ENCODE results near the gene GUK1.

The GUK1 gene, protein sequence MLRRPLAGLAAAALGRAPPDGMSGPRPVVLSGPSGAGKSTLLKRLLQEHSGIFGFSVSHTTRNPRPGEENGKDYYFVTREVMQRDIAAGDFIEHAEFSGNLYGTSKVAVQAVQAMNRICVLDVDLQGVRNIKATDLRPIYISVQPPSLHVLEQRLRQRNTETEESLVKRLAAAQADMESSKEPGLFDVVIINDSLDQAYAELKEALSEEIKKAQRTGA

DNA sequence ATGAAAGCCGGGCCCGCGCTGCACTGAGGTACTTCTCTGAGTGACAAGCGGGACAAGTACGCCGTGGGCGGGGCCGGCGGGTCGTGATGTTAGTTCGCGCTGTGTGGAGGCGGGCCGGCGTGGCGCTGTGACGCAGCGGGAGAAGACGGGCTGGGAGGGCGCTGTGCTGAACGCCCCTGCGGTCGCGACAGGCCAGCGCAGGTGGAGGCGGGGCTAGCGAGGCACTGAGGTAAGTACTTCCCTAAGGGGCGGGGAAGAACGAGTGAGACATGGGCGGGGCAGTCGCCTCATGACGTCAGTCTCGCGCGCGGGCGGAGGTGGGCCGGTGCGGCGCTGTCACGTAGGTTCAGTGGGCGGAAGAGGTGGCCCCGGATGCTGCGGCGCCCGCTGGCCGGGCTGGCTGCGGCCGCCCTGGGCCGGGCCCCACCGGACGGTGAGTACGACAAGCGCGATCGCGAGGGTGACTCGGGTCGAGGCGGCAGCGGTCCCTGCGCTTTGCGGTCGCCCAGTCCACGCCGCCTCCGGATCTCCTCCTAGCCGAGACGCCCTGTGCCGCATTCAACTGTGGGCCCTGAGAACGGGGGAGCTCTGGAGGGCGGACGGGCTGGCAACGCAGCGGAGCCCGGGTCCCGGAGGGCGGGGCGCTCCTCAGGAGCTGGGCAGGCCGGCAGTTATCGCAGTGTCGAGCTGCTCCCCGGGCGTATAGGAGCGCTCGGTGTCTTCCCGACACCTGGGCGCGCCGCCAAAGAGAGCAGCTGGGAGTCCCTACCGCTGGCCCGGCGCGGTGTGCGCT, at the start of gene GUK1:
GUK1 (plus strand) TSS at position 349 of the 793 bp plus-strand sequence; CDS start at position 373, 24 bp downstream.
- peak; percentile 100 for DNase-seq

DNA sequence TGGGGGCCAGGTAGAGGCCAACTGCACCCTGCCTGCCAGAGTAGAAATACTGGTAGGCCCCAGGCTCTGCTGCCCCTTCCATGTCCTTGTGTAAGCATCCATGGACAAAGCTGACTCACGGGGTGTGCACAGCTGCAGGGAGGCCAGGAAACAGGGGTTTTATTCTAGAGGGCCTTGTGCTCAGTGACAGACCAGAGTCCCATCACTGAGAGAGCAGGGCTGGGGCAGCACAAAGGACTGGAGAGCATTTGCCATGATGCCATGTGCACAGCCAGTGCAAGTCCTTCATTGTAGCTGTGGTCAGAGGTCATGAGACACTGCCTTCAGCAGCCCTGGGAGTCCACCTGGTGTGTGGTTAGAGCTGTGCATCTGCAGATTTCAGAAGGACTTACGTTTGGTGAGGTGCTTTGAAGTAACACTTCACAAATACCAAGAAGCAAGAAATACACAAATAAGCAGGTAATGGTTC, 49.4 kb upstream of the GUK1 start:
- no peak for DNase-seq

DNA sequence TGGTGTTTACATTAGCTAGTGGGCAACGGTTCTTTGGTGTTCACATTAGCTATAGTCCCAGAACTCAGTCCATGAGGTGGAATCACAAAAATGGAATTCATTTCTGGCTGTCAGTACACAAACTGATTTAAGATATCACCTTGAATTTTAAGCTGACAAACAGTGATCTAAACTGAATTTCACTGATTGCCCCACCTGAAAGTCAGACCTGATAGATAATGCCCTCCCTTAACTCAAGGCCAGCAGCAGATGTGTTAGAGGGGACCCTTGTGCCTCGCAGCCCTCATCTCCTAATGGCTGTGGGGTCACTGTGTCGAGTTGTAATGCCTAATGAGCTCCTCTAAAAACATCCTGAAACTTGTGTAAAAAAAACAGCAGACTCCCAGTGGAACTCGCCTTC, 49.0 kb upstream of the GUK1 start:
- DNase-seq: no peak

DNA sequence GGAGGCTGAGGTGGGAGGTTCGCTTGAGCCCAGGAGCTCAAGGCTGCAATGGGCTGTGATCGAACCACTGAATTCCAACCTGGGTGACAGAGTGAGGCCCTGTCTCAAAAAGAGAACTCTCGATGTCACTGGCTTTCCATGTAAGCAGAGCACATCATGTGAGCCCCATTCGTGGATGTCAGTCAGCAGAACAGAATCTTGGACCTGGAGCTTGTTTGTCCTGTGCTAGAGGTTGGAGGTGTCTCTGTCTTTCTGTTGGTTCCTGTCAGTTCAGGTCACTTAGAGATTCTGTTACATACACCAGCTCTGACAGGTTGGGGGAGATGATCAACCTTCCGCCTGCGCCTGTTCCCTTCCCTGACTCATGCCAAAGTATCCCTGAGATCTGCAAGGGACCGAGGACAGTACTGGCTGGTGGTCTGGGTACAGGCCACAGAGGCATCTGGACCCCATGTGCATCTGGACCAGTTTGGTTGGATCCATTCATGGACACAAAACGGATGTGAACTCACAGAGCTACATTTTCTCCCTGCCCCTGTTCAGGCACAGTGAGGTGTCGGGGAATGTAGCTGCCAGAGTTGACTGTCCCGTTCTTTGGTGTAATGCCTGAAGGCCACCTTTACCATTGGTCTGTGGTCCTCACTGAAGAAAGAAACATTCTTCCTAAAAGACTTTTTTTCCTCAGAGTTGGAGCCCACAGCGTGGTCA, 47.6 kb upstream of the GUK1 start:
- no peak for DNase-seq

DNA sequence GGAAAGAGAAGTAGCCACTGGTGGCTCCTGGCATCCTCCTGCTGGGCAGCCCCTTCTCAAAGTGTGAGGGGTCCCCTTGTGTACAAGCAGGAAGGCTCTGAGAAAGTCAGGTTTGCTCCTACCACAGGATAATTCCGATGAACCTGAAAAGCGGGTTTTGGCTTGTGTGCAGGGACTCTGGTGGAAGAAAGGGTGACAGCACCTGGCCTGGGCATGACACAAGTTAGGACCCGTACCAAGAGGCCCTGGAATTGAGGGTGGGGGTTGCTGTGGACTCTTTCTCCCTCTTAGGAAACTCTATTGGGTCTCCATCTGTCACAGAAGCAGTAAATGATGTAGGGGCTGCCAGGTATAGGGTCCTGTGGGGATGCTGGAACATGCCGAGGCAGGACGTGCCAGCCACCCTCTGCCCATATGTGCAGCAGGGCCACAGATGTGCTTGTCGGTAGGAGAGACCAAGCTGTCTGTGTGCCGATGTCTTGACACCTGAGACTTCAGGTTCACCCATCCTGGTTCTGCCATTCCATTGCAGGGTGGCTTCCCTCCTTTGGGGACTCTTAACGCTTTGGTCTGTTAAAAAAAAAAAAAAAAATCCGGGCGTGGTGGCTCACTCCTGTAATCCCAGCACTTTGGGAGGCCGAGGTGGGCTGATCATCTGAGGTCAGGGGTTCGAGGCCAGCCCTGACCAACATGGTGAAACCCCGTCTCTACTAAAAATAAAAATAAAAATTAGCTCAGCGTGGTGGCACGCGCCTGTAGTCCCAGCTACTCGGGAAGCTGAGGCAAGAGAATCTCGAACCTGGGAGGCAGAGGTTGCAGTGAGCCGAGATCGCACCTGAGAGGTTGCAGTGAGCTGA, 46.8 kb upstream of the GUK1 start:
- no peak for DNase-seq

GRCh38 chr1:228094432-228095016, 45.6 kb upstream of the GUK1 start:
- DNase-seq: no peak

DNA sequence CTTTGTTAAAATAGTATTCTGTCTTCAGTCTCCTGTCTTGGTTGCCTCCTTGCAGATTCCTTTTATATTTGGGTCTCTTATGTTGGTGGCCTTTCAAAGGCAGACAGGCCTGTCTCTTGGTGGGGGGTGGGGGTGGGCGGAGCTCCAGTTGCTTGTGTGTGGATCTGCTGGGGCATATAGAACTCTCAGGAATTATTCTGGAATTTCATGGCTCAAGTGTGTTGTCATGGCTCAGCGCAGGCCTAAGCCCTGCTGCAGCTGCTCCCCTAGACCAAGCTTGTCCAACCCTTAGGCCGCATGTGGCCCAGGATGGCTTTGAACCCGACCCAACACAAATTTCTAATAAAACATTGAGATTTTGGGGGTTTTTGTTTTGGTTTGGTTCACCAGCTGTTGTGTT, 44.9 kb upstream of the GUK1 start:
- no peak for DNase-seq

DNA sequence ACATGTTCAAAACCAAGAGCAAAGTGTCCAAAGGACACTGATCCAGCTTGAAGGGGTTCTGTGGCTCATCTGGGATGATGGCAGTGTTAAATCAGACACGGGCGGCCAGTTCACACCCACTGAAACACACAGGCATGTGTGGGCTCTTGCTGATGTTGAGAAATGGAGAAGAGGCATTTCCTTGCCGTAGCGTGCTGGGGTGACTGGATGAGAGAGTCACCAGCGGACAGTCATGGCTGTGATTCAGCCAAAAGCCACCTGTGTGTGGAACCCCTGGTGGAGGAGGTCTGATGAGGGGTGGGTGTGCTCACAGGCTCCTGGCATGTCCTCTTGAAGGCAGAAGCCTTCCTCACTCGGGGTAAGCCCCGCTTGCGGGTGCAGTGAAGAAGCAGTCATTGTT, 44.1 kb upstream of the GUK1 start:
- no peak for DNase-seq

- DNase-seq: no peak
Measured at GRCh38 chr1:228096416-228097332, 43.4 kb upstream of the GUK1 start.

DNA sequence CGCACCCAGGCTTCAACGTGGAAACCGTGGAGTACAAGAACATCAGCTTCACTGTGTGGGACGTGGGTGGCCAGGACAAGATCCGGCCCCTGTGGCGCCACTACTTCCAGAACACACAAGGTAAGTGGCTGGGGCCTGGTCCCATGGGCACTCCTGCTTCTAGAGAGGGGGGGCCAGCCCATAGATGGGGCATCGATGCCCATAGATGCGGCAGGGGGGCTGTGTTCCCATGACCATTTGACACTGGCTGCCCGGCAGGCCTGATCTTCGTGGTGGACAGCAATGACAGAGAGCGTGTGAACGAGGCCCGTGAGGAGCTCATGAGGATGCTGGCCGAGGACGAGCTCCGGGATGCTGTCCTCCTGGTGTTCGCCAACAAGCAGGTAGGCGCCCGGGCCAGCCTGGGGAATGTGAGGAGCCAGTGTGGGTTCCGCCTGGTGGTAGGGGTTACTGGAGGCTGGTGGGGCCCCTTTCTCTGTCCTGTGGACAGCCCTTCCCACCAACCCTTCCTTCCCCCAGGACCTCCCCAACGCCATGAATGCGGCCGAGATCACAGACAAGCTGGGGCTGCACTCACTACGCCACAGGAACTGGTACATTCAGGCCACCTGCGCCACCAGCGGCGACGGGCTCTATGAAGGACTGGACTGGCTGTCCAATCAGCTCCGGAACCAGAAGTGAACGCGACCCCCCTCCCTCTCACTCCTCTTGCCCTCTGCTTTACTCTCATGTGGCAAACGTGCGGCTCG, 42.6 kb upstream of the GUK1 start:
- DNase-seq: no peak

GRCh38 chr1:228098323-228098931, 41.7 kb upstream of the GUK1 start:
- DNase-seq: no peak

- no peak for DNase-seq
Measured at GRCh38 chr1:228099331-228099732, 40.7 kb upstream of the GUK1 start.

GRCh38 chr1:228100822-228101613, 39.1 kb upstream of the GUK1 start:
- no peak for DNase-seq

DNA sequence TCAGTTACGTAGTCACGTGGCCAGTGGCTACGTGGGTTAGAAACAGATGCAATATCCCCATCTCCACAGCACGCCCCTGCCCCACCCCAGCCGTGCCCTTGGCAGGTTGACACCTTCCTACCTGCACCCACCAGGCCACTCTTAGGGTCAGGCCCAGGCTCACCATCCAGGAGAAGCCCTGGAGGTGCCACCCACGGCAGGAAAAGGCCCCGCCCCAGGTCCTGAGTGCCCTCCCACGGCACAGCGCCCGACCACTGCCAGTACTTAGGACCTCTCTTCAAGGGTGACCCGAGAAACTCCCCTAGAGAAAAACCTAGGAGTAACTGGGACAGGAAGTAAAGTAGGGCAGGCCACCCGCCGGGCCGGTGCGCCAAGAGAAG, 38.5 kb upstream of the GUK1 start:
- no peak for DNase-seq

- peak; percentile 81 for DNase-seq
Measured at GRCh38 chr1:228101994-228102790, 37.9 kb upstream of the GUK1 start.

- peak; percentile 98 for DNase-seq
Measured at GRCh38 chr1:228102791-228103620, 37.1 kb upstream of the GUK1 start, which contains the start of gene C1orf35. TSS of gene C1orf35 (minus strand) at chr1:228103325. CDS start at chr1:228103227, 98 bp downstream.

All from NCI-H82 (cell line).